Esophagus squamous epithelium (tissue), 4 donors: ENCODE measurements around the gene ROR2.
"Not testable (repeated sequence)": the region's sequence is repeated elsewhere in the genome, so short reads cannot be mapped to it uniquely, and the experiment has no call there.

Source experiments
- CTCF ChIP-seq, 6 experiments: fragments of 450-650 bp in 4 of 6; fragments of 200-600 bp in 2 of 6; sonication (generic) in 2 of 6; IDR thresholded peaks; one replicate each; pipeline ENCODE4 v1.5.1; 2016 to 2019; ENCODE audit warnings: antibody characterized with exemption in 6 of 6, mild to moderate bottlenecking in 4 of 6, moderate library complexity in 4 of 6
- POLR2A ChIP-seq, 4 donors: fragments of 450-650 bp; IDR thresholded peaks; one replicate each; pipeline ENCODE4 v1.6.1; 2017; ENCODE audit warnings: antibody characterized with exemption in 4 of 4, mild to moderate bottlenecking in 4 of 4, moderate library complexity in 3 of 4

GRCh38 chr9:91540506-91540905 lies 409.5 kb downstream of the ROR2 start:
- not testable (repeated sequence) for TF ChIP-seq CTCF, POLR2A (IDR thresholded peaks at IDR 0.05)
